Islet of Langerhans (tissue), 1 donor: ENCODE results near the gene NCOA5.

Experiments used
- FAIRE-seq: peaks from one replicate; lab custom pipeline; 2011; peaks lifted over from hg19 to GRCh38; lab: Jason Lieb, UNC

Gene NCOA5

GRCh38 chr20:46062151-46062550 lies 27.6 kb downstream of the NCOA5 start:
- FAIRE-seq: no peak

DNA sequence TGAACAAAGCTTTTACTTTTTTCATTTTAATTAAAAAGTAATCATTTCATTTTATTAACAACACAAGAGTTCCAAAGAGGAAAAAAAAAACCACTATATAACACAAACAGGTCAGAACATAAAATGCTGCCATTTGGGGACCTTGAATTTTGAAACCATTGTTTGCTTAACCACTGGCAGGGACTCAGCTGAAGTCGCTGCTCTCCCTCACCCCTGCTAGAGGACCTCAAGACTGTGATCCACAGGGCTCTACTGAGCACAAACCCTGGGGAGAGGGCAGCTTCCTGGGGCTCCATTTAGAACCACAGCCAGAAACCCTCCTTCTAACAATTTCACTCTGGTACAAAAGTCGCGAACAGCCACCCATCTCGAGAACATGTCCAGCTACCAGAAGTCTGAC lies 28.8 kb downstream of the NCOA5 start:
- no peak for FAIRE-seq

DNA sequence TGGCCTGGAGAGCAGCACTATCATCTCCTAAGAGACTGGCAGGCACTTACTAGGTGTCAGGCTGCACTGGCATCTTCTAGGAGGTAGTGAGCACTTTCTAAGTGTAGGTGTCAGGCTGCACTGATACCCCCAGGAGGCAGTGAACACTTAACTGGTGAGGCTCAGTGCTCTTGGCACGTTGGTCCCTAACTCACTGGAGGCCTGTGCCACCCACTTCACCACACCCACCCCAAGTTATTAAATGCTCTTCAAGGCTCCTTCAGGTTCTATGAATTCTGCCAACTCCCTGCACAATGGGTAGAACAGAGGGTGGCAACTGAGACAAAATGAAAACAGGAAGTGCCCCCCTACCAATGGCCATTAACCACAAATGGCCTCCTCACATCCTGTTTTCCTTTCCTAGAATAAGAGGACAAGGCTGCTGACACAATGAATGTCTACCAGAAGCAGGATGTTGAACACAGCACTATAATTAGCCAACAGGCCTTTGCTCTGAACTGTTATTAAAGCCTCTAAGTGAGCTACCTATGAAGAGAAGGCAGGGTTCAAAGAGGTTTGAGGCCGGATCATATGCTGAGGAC lies 29.4 kb downstream of the NCOA5 start:
- no peak for FAIRE-seq

DNA sequence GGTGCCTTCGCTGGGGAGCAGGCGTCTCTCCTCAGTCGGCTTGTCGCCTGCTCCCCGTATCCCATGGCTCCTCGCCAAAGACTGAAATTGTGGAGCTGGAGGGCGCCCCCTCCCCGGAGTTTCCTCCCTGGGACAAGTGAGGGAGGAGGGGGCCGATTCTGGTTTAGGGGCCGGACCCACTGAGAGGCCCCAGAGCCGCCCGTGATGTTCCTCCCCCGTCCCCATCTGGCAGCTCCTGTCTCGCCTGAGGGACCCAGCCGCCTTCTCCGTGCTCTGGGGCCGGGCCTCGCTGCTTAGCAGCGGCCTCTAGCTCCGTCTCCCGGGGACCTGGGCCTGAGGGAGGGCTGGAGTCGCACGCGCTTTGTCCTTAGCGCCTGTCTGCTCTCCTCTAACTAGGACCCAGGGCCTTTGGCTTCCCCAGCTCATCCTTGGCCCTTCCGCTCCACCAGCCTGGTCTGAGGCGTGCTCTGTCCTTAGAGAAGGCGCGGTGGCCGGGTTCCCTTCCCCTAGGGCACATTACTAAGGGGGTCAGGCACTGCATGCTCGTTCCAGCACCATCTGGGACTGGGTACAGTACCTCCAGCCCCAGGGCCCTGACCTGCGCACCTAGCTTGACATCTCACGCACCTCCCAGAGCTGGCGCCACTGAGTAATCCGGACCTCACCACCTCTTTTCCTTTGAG lies 31.0 kb downstream of the NCOA5 start:
- FAIRE-seq: no peak

DNA sequence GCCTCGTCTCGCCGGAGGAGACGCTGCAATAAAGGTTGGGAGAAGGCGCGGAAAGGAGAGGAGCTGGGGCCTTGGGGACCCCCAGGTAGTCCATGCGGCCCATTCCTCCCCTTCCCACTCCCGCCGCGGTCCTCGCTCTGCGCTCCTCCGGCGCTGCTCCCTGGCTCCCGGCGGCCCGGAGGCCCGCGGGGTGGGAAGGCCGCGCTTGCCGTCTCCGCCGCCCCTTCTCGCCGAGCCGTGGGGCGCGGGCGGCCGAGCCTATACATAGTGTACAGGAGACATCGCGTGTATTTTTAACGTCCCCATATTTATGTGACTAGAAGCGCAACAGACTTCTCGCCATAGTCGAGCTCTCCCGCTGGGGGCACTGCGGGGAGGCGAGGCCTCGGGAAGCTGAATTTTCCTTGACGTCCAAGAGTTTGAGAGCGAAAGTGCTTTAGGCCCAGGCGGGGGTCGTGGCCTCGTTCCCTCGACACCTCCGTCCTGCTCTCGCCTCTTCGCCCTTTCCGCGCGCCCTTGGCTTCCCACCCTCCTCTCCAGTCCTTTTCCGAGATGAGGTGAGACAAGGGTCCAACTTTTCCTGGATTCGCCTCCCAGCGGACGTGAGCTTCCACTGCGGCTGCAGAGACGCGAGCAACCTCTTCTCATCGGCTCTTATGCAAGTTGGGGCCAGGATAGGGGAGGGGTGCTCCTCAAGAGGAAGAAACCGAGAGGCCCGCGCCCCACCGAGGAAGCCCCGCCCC lies 31.7 kb downstream of the NCOA5 start:
- FAIRE-seq: no peak

- no peak for FAIRE-seq
Measured at GRCh38 chr20:46056970-46057855, 32.5 kb downstream of the NCOA5 start.

DNA sequence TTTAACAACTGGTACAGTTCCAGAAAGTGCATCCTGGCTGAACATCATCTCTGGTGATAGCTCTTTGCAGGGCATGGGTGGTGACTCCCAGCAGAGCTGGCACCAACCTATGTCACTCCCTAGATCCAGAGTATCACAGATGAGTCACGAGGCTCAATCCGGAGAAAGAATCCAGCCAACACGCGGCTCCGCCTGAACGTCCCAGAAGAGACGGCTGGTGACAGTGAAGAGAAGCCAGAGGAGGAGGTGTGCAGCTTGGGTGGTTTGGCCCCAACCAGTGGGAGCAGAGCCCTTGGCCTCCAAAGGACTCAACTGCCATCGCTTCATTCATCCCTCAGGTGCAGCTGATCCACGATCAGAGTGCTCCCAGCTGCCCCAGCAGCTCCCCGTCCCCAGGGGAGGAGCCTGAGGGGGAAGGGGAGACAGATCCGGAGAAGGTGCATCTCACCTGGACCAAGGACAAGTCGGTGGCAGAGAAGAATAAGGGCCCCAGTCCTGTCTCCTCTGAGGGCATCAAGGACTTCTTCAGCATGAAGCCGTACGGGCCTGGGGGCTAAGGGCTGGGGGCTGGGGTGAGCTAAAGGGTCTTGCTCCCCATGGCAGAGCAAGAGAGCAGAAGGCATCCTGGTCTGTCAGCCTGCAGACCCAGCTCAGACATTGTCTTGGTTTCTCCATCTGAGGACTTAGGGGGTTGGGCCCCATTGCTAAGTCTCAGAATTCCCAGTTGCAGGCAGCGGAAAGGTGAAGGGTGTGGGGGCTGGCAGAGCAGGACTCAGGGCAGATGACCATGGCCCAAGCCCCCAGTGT lies 33.5 kb downstream of the NCOA5 start:
- no peak for FAIRE-seq

- no peak for FAIRE-seq
Measured at GRCh38 chr20:46055269-46055668, 34.5 kb downstream of the NCOA5 start.

DNA sequence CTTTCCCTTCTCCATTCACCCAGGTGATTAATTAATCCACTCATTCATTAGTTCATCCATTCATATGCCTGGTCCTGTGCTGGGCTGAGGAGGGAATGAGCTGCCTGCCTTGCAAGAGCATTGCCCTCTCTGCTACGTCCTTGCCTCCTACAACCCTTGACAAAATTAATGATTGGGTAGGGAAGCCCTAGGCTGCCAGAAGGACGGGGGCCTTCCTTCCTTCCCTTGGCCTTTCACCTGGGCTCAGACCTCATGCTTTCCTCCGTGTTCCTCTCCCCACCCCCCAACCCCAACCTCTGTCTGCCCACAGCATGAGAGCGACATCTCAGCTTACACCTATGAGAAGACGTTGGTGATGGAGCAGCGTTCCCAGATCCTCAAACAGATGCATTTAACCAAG lies 35.2 kb downstream of the NCOA5 start:
- FAIRE-seq: no peak

- no peak for FAIRE-seq
Measured at GRCh38 chr20:46053416-46053815, 36.3 kb downstream of the NCOA5 start.

- FAIRE-seq: no peak
Measured at GRCh38 chr20:46051556-46052308, 38.0 kb downstream of the NCOA5 start.

GRCh38 chr20:46050885-46051284 lies 38.9 kb downstream of the NCOA5 start:
- no peak for FAIRE-seq

DNA sequence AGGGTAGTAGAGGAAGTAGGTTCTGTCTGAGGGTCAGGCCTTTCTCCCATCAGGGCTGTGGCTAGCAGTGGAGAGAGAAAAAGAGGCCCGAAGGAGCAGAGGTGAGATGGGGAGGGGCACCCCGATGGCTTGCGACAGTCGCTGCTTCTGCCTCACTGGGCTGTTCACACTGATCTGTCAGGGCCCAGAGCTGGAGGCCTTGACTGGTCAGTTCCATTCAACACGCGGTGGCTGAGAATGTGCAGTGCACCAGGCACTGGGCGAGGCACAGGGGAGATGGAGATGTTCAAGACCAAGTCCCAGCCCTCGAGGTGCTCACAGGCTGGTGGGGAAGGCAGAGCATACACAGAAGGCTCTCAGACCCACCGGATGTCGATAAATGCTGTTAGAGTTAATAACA lies 39.3 kb downstream of the NCOA5 start:
- FAIRE-seq: no peak

DNA sequence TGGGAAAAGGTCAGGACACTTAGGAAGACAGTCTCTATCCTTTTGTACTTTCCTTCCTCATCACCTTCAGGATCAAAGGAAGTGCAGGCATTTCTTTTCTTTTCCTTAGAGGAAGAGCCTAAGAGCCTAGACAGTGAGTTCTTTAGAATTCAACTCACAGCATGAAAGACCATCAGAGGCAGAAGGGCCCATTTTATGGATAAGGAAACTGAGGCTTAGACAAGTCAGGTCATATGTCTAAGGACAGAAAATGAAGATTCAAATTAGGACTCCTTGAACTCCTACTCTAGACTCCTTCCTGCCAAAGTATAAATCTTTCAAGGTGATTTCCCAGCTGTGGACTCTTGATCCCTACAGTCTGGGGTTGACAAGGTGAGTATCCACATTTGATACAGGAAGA lies 39.9 kb downstream of the NCOA5 start:
- FAIRE-seq: no peak

- FAIRE-seq: no peak
Measured at GRCh38 chr20:46049190-46049589, 40.6 kb downstream of the NCOA5 start.

- no peak for FAIRE-seq
Measured at GRCh38 chr20:46047821-46048220, 41.9 kb downstream of the NCOA5 start.

DNA sequence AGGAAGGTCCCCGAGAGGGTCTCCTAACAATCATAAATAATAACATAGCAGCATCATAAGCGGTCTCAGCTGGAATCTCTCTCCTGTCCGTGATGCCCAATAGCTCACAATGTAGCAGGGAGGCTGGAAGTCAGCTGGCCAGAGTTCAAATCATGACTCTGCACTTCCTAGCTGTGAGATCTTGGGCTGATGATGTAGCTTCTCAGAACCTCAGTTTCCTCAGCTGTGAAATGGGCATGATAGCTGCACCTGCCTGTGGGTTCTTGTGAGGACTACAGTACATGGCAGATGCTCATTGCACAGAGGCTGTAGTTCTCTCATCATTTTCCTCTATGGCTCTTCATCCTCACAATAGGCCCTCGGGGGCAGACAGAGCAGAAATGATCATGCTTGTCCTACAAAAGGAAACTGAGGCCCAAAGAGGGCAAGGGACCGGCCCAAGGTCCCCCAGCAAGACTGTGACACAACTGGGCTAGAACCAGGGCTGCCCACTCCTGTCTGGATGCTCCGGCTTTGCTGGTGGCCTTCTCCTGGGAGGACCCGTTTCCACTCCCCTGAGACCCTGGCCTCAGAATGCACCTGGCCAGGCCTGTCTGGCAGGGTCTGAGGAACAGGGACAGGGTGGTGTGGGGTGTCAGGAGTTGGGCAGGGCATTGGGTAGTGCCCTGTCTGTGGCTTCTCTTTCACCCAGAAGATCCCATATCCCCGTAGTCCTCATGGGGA lies 43.0 kb downstream of the NCOA5 start:
- no peak for FAIRE-seq

DNA sequence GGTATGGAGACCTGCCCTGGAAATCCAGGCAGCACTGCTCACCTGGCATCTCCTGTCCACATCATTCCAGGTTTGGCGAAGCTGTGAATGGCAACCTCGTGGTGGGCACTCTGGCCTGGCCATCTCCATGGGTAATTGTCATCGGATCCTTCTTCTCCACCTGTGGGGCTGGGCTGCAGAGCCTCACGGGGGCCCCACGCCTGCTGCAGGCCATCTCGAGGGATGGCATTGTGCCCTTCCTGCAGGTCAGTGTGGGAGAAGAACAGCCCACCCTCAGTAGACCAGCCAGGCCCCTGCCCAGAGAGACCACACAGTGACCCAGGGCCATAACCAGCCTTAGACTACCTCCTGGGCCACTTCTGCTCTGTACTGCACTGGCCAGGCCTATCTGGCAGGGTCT lies 44.9 kb downstream of the NCOA5 start:
- no peak for FAIRE-seq

- no peak for FAIRE-seq
Measured at GRCh38 chr20:46043556-46043955, 46.2 kb downstream of the NCOA5 start.

- FAIRE-seq: no peak
Measured at GRCh38 chr20:46040902-46041535, 48.7 kb downstream of the NCOA5 start.
